Gastrocnemius medialis (tissue), 4 donors: ENCODE measurements around the gene MAP7.

Experiments used
- CTCF ChIP-seq, 5 experiments: fragments of 450-650 bp in 3 of 5; fragments of 200-600 bp in 2 of 5; sonication (generic) in 2 of 5; IDR thresholded peaks in 4 of 5; conservative IDR thresholded peaks in 1 of 5; 1 replicate in 4 of 5; 2 replicates in 1 of 5; pipeline ENCODE4 v1.5.1; 2016 to 2019; ENCODE audit warnings: antibody characterized with exemption in 5 of 5, mild to moderate bottlenecking in 3 of 5, moderate library complexity in 3 of 5
- POLR2A ChIP-seq, 2 donors: fragments of 450-650 bp; IDR thresholded peaks; one replicate each; pipeline ENCODE4 v1.6.1; 2017; ENCODE audit warnings: antibody characterized with exemption in 2 of 2, mild to moderate bottlenecking in 2 of 2, moderate library complexity in 2 of 2

- no peak for TF ChIP-seq CTCF (IDR thresholded peaks at IDR 0.05 in 4 of 5, conservative IDR thresholded peaks at IDR 0.05 in 1 of 5)
- no peak for TF ChIP-seq POLR2A (IDR thresholded peaks at IDR 0.05)
Measured at GRCh38 chr6:136338486-136338885, 211.7 kb downstream of the MAP7 start.
